GM21529 (cell line): ENCODE results near the gene DGKB.

Source experiments
- ATAC-seq: cut with Tn5 transposase; IDR thresholded peaks from one replicate; pipeline ENCODE4 v1.9.1; 2021; ENCODE audit not compliant: unreplicated experiment

The DGKB gene

GRCh38 chr7:14691034-14691433 is 211.5 kb downstream of the DGKB start:
- no peak for ATAC-seq

DNA sequence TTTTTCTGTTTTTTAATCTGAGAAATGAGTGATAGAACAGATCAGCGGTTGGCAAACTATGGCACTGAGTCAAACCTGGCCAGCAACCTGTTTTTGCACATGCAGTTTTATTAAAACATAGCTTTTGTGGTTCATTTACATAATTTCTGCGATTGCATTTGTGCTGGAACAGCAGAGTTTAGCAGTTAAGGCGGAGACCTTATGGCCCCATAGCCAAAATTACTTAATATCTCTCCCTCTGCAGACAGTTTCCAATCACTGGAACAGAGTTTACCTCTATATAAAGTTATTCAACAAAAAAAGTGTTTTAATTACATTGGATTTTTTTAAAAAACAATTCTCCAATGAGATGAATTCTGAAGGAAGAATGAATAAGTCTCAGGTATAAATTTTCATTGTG is 212.1 kb downstream of the DGKB start:
- no peak for ATAC-seq

DNA sequence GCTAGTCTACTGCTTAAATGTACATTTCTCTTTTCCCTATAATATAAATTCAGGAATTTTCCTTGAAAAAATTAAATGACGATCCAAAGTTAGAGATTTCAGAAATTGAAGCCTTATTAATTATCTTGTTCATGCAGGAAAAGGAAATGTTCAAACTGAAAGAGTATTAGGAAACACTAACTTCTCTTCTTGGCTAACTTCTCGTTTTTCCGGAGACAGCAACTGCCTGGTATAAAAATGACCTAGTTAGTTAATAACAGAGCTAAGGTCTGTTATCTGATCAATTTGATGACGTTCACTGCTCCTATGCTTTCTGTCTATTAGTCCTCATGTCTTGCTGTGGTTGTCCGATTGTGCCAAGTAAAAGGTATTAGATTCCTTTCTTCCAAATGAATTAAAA is 212.5 kb downstream of the DGKB start:
- no peak for ATAC-seq

GRCh38 chr7:14688208-14688607 is 214.3 kb downstream of the DGKB start:
- no peak for ATAC-seq

DNA sequence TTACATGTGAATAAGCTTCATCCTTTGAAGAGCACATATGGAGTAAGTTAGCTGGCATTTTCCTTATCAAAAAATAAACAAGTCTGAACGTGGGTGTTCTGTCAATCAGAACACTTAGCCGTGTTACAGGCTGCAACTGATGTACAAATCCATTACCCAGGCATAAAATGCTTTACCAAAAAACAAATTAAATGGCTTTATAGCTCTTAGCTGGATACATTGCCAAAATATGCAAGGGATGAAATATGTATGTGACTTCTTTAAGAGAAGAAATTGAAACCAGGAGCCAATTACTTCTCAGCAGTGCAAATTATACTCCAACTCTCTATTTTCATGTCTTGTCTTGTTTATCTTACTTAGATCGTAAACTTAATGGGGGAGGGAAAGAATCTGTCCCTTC is 214.8 kb downstream of the DGKB start:
- ATAC-seq = no peak

DNA sequence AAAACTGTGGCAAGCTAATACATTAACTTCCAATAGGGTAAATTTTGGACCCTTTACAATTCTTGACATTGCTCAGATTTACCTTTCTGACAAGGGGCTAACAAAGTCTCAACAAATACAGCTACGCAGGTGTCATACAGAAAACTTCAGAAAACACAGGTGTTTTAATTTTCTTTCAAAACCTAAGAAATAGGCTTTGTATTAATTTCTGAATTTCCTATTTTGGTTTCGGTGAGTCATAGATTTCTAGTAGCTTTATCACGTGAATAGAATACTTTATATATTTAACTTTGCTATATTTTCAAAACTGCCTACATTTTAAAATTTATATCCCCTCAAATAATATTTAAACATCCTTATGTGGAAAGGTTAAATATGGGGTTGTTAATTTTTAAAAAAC is 215.3 kb downstream of the DGKB start:
- ATAC-seq = no peak

- ATAC-seq = no peak
These were observed 217.4 kb downstream of the DGKB start for GRCh38 chr7:14685167-14685566.

- no peak for ATAC-seq
These were observed 219.6 kb downstream of the DGKB start for GRCh38 chr7:14682910-14683465.

- ATAC-seq = no peak
These were observed 225.7 kb downstream of the DGKB start for GRCh38 chr7:14676896-14677295.

GRCh38 chr7:14673202-14673601 is 229.3 kb downstream of the DGKB start:
- no peak for ATAC-seq

DNA sequence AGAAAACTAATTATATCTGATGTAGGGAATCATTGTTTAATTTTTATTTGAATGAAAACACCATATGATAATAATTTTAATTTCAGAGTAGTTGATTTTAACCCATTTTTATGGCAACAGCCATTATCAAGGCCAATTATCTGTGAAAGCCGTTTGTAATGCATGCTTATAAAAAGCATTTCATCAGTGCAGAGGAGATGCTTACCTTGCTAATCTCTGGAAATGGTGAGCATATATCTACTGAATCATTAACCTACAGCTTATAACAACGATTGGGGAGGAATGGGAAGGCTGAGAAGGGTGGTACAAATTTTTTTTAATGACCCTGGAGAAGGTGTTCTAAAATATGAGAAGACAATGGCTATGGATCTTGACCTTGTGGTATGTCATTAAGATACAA is 235.6 kb downstream of the DGKB start:
- ATAC-seq = no peak

- no peak for ATAC-seq
These were observed 236.2 kb downstream of the DGKB start for GRCh38 chr7:14666304-14666703.

GRCh38 chr7:14639801-14640200 is 262.8 kb downstream of the DGKB start:
- no peak for ATAC-seq

DNA sequence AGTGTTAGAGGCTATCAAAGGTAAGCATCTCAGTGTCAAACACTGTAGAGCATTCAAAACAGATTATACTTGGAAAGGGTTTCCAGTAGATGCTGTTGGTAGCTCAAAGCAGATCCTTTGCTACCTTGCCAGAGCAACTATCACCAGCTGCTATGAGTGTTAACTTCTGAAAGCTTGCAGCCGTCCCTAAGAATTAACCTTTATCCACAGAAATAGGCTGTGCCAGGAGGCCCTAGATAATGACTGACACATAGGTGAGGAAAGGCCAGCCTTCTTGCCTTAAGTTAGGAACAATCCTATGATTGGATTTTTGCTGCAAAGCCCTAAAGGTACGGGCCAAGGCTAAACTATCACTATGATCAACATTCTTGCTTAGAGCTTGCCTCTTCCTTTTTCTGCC is 263.2 kb downstream of the DGKB start:
- ATAC-seq = no peak

DNA sequence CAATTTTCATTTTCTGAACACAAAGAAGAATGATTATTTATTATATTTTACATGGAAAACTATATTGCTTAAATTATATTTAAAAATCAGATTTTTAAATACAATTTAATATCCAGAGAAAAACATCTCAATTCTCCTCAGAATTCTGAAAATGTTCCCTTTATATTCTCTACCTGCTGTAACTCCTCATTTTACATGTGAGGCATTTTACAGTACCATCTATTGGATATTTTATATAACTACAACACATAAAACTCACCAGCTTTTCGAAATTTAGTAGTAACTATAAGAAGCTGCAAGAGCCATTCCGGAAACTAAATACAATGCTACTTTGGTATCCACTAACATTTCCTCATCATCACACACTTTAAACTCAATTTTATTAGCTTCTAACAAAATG is 264.6 kb downstream of the DGKB start:
- ATAC-seq = no peak

DNA sequence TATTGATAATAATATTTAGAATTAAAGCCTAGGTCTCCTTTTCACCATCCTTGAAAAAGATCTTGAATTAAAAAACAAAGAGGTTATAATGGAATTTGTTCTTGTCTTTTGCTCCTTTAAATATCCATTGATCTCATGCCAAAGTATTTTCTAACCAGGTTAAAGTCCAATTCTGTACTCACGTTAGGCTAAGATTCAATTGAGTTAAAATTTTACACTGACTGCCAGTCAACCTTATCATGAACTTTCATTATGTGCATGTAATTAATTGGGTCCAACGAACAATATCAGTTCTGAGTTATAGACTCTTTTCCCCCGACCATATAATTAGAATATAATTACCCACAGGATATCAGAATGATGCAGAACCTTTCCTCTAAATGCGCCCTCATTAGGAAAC is 266.6 kb downstream of the DGKB start:
- no peak for ATAC-seq

- no peak for ATAC-seq
These were observed 272.5 kb downstream of the DGKB start for GRCh38 chr7:14630048-14630447.

- no peak for ATAC-seq
These were observed 274.0 kb downstream of the DGKB start for GRCh38 chr7:14628516-14628915.

GRCh38 chr7:14626076-14626475 is 276.5 kb downstream of the DGKB start:
- ATAC-seq = no peak

DNA sequence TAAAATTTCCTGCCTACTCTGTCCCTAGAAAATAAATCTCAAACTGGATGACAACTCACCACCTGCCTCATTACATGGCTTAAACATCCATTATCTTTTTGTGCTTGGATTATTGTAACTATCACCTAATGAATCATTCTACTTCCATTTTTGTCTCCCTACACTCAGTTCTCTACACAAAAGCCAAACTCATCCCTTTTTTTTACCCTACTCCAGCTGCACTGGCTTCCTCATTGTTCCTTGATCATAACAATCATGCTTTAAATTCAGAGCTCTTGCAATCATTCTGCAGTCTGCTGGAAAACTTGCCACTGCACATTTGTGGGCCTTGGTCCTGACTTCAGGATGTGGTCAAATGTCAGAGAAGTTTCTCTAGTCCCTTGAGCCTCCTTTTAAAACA is 280.0 kb downstream of the DGKB start:
- ATAC-seq = no peak

DNA sequence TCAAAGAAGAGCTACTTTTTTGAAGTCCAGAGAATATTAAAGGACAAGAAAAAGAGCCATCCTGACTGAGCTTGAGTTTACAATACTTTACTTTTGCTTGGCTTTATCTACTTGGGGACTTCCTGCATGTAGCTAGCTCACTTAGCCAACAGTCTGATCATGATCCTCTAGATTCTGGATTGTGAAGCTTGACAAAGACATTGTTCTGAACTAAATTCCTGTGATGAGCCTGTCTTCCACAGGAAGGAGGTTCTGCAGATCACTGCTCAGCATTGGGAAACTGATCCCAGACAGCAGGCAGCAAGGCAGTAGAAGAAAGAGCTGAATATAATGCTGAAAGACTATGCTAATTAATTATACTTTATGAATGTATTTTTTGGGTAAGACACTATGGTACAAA is 296.4 kb downstream of the DGKB start:
- ATAC-seq = no peak

DNA sequence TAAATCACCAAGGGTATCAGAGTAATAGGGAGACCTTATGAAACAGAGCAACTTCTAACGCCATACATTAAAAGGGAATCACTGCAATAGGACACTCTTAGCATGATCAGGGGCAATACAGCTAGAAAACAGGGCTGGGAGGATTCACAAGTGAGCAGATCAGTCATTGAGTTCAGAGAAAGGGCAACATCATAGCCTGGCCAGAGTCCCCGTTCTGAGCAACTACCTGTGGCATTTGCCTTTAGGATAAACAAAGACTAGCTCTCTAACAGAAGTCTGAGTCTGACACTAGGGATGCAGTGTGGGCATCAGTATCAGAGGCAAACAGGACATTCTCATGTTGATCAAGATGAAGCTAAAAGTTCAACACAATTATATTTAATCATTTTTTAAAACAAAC is 297.9 kb downstream of the DGKB start:
- no peak for ATAC-seq

DNA sequence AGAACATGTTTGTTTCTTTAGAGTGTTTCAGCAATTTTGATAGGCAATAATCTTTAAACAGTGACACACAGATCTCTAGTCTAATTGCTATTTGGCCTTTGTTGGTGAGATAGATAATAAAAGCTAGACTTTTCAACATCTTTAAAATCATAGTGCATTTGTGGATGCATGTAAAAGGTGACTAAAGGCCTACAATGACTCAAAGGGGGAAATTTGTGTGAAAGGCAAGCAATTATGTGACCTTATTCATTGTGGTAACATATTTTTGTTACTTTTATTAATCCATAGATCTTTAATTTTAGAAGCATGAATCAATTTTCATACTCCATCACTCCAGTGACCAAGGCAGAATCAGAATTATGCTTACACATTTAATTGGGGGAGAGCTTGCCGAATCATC is 299.7 kb downstream of the DGKB start:
- no peak for ATAC-seq
